Measurements from ENCODE around the gene ALDH1B1. TPM values are rescaled to one million over a fixed set of nuclear protein-coding genes. Genes with fewer than 3 reads are reported as not detected.

ALDH1B1 gene
- total and polyA plus RNA-seq, 2 donors (not counting 3 experiments of a cell fraction or from before 2014, with no cell fraction given) = 11.5 to 20.5 TPM

GRCh38 chr9:38359689-38360385, 32.7 kb upstream of the ALDH1B1 start:
- no peak overlapping the region for H2AFZ ChIP-seq (ENCODE audit: low read depth, low read length)
- intact Hi-C loops (cut with micrococcal nuclease) = loop anchor here (2.0 to 10.0 kb wide), 2 partner anchors 75 to 195 kb away; no protein-coding TSS in a partner anchor
- no peak for FAIRE-seq
- H3K27ac ChIP-seq (ENCODE audit: insufficient read depth, low read depth, low read length) = no peak overlapping the region
- dilution Hi-C loops (cut with MboI; ENCODE audit: extremely low pct_ligation_motif_present, low sequenced_read_pairs) = no loop called here
- BruUV-seq (replicated peaks) = no TSS peak
- CTCF ChIA-PET = interaction anchor here (1.5 to 2.0 kb wide), 3 partner anchors 15 to 446 kb away, joined by 3 to 9 read pairs (median 4); no protein-coding TSS in a partner anchor
- H3K79me2 ChIP-seq (ENCODE audit: control insufficient read depth, insufficient read depth, low read length) = no peaks in the 10 kb centered on the region
- no peaks in the 10 kb centered on the region for H3K9me1 ChIP-seq (replicated peaks; ENCODE audit: control insufficient read depth, extremely low read depth, insufficient read depth, low read length)
- POLR2A ChIA-PET = no interaction called here
- H3K27me3 ChIP-seq (ENCODE audit: control insufficient read depth in 2 of 2, insufficient read depth in 2 of 2, low read length in 2 of 2) = peaks cover 0 to 4% of the 10 kb centered on the region in 2 experiments
- H3K9me3 ChIP-seq (replicated peaks; ENCODE audit: control insufficient read depth, insufficient read depth, low read length) = no peaks in the 10 kb centered on the region
- no peaks in the 10 kb centered on the region for H3K36me3 ChIP-seq (ENCODE audit: control insufficient read depth in 2 of 2, extremely low read depth in 1 of 2, insufficient read depth in 2 of 2, low read length in 2 of 2)
- DNase-seq (ENCODE audit: low read depth, low spot score) = no peak
- H3K4me2 ChIP-seq (ENCODE audit: insufficient read depth, low read length) = no peak overlapping the region
- no peaks in the 10 kb centered on the region for H3K4me1 ChIP-seq (ENCODE audit: control insufficient read depth, extremely low read depth, insufficient read depth, low read length)
- TF ChIP-seq FOS (IDR thresholded peaks at IDR 0.05; ENCODE audit: borderline replicate concordance, insufficient read depth, low read length) (no peak), CTCF (IDR thresholded peaks at IDR 0.05; ENCODE audit: extremely low read depth in 1 of 2, insufficient read depth in 1 of 2, low read depth in 1 of 2, low read length in 2 of 2) (no peak), POLR2AphosphoS5 (IDR thresholded peaks at IDR 0.05; ENCODE audit: insufficient read depth, low read depth, low read length) (no peak), GATA2 (IDR thresholded peaks at IDR 0.05; ENCODE audit: insufficient read depth, insufficient read length, low read depth, low read length) (no peak), JUN (IDR thresholded peaks at IDR 0.05; ENCODE audit: borderline replicate concordance, insufficient read depth, insufficient read length, low read depth) (no peak), EZH2 (IDR thresholded peaks at IDR 0.05; ENCODE audit: borderline replicate concordance, low read depth, low read length, severe bottlenecking) (no peak), MYC (IDR thresholded peaks at IDR 0.05; ENCODE audit: low read depth, low read length) (no peak), POLR2A (IDR thresholded peaks at IDR 0.05; ENCODE audit: low read depth, low read length) (no peak), MAX (IDR thresholded peaks at IDR 0.05; ENCODE audit: insufficient read depth, insufficient read length) (no peak)
- H3K4me3 ChIP-seq (replicated peaks in 1 of 3; ENCODE audit: insufficient read depth in 1 of 3, low read depth in 1 of 3, low read length in 3 of 3) = no peak overlapping the region
- H3K9ac ChIP-seq (replicated peaks; ENCODE audit: extremely low read depth, insufficient read depth, low read length) = no peak overlapping the region
- H4K20me1 ChIP-seq (replicated peaks; ENCODE audit: control insufficient read depth, extremely low read depth, insufficient read depth, low read length) = no peaks in the 10 kb centered on the region

Measured in endothelial cell of umbilical vein (primary cell).